BE2C (cell line): Measurements from ENCODE around the gene RELL2.

Experiments
- DNase-seq: peaks from one replicate; pipeline ENCODE4 v3.0.0-alpha.2; 2020
- H3K27me3 ChIP-seq: fragments of 250-450 bp; sonication (Bioruptor Pico); 2 replicates; pipeline ENCODE4 v1.5.1; 2020; ENCODE audit warnings: mild to moderate bottlenecking
- H3K36me3 ChIP-seq: fragments of 250-450 bp; sonication (Bioruptor Pico); 2 replicates; pipeline ENCODE4 v1.5.1; 2020; ENCODE audit warnings: mild to moderate bottlenecking
- H3K4me1 ChIP-seq: fragments of 250-450 bp; sonication (Bioruptor Pico); 2 replicates; pipeline ENCODE4 v1.5.1; 2020
- H3K4me3 ChIP-seq: 2 replicates; pipeline ENCODE4 v1.5.1; 2011; ENCODE audit warnings: low read depth, low read length
- H3K9me3 ChIP-seq: fragments of 250-450 bp; sonication (Bioruptor Pico); 2 replicates; pipeline ENCODE4 v1.5.1; 2020
- CTCF ChIP-seq: IDR thresholded peaks from 2 replicates; pipeline ENCODE4 v1.5.1; 2012; ENCODE audit warnings: mild to moderate bottlenecking, low read depth, low read length

The RELL2 gene

GRCh38 chr5:141664733-141665461 lies 28.1 kb downstream of the RELL2 start:
- Histone ChIP-seq H3K4me1 (no peaks in the 10 kb centered on the region; the same call in 1 of the 2 replicates), H3K27me3 (no peaks in the 10 kb centered on the region), H3K4me3 (no peak overlapping the region), H3K36me3 (peaks cover 4% of the 10 kb centered on the region), H3K9me3 (no peaks in the 10 kb centered on the region)
- DNase-seq = peak; percentile 81
- peak; percentile 97 for TF ChIP-seq CTCF

GRCh38 chr5:141665995-141666940 lies 29.5 kb downstream of the RELL2 start:
- TF ChIP-seq CTCF = no peak
- no peak for DNase-seq

GRCh38 chr5:141668601-141669265 lies 31.9 kb downstream of the RELL2 start:
- Histone ChIP-seq H3K27me3 (no peaks in the 10 kb centered on the region), H3K9me3 (no peaks in the 10 kb centered on the region), H3K36me3 (peaks cover 13% of the 10 kb centered on the region), H3K4me1 (0 out of 2 replicates have a peak, but pooled peaks cover 5% of the 10 kb centered on the region), H3K4me3 (no peak overlapping the region)
- TF ChIP-seq CTCF = no peak
- no peak for DNase-seq

More at GRCh38 chr5:141665995-141666940, 29.5 kb downstream of the RELL2 start:
- H3K27me3 ChIP-seq = no peaks in the 10 kb centered on the region
- H3K4me1 ChIP-seq = no peaks in the 10 kb centered on the region
- peaks cover 4% of the 10 kb centered on the region for H3K36me3 ChIP-seq
- no peaks in the 10 kb centered on the region for H3K9me3 ChIP-seq
- H3K4me3 ChIP-seq = no peak overlapping the region

- Histone ChIP-seq H3K9me3 (no peaks in the 10 kb centered on the region), H3K4me3 (no peak overlapping the region), H3K4me1 (0 out of 2 replicates have a peak, but pooled peaks cover 5% of the 10 kb centered on the region), H3K36me3 (peaks cover 13% of the 10 kb centered on the region), H3K27me3 (no peaks in the 10 kb centered on the region)
- DNase-seq = no peak
- TF ChIP-seq CTCF = peak; percentile 23; the same call in 1 of the 2 replicates
These were observed 32.7 kb downstream of the RELL2 start for GRCh38 chr5:141669520-141669919.

- H3K36me3 ChIP-seq = peaks cover 13% of the 10 kb centered on the region
- no peak for DNase-seq
These were observed 35.5 kb downstream of the RELL2 start for GRCh38 chr5:141672071-141672840.

More at GRCh38 chr5:141672071-141672840, 35.5 kb downstream of the RELL2 start:
- Histone ChIP-seq H3K4me1 (0 out of 2 replicates have a peak, but pooled peaks cover 5% of the 10 kb centered on the region), H3K9me3 (no peaks in the 10 kb centered on the region), H3K4me3 (no peak overlapping the region), H3K27me3 (no peaks in the 10 kb centered on the region)
- no peak for TF ChIP-seq CTCF
